CD14-positive monocyte (primary cell): ENCODE results near the gene ABHD3. TPM values are rescaled to one million over a fixed set of nuclear protein-coding genes. Genes with fewer than 3 reads are reported as not detected.

Source experiments
- DNase-seq, 3 donors: peaks; one replicate each; pipeline ENCODE4 v3.0.0-alpha.2; 2011 to 2022
- H2AFZ ChIP-seq: 2 replicates; pipeline ENCODE4 v1.6.0; 2012; ENCODE audit warnings: mild to moderate bottlenecking, low read depth, low read length, inconsistent platforms; ENCODE audit not compliant: insufficient read depth, poor library complexity, severe bottlenecking
- H3K27ac ChIP-seq, 2 donors: 1 replicate in 1 of 2; 2 replicates in 1 of 2; pipeline ENCODE4 v1.5.1; 2012 to 2013; ENCODE audit warnings: low read length in 2 of 2, control low read depth in 1 of 2, inconsistent platforms in 1 of 2, low read depth in 1 of 2, mild to moderate bottlenecking in 1 of 2
- H3K27me3 ChIP-seq, 2 donors: one replicate each; pipeline versions ENCODE4 v1.6.0 to v1.6.1; 2011 to 2013; ENCODE audit warnings: low read length in 2 of 2; ENCODE audit not compliant: control insufficient read depth in 2 of 2, insufficient read depth in 2 of 2
- H3K36me3 ChIP-seq, 2 donors: replicated peaks in 1 of 2; 1 replicate in 1 of 2; 2 replicates in 1 of 2; pipeline versions ENCODE4 v1.5.1 to v1.6.1; 2012 to 2013; ENCODE audit warnings: low read length in 2 of 2, control low read depth in 1 of 2, inconsistent platforms in 1 of 2, mild to moderate bottlenecking in 1 of 2; ENCODE audit not compliant: insufficient read depth in 2 of 2, control insufficient read depth in 1 of 2
- H3K4me1 ChIP-seq, 2 donors: 1 replicate in 1 of 2; 2 replicates in 1 of 2; pipeline versions ENCODE4 v1.5.1 to v1.6.1; 2012 to 2013; ENCODE audit warnings: low read length in 2 of 2, control low read depth in 1 of 2, inconsistent platforms in 1 of 2, mild to moderate bottlenecking in 1 of 2, moderate library complexity in 1 of 2; ENCODE audit not compliant: insufficient read depth in 2 of 2, control insufficient read depth in 1 of 2
- H3K4me2 ChIP-seq: replicated peaks from 2 replicates; pipeline ENCODE3; 2012; ENCODE audit warnings: low read length, moderate library complexity, mild to moderate bottlenecking; ENCODE audit not compliant: poor library complexity, severe bottlenecking; ENCODE audit errors: extremely low read depth
- H3K4me3 ChIP-seq, 3 experiments: fragments of 200-600 bp in 1 of 3; sonication (generic) in 1 of 3; replicated peaks in 1 of 3; 1 replicate in 2 of 3; 2 replicates in 1 of 3; pipeline ENCODE4 v1.5.1; 2011 to 2013; ENCODE audit warnings: low read length in 3 of 3, mild to moderate bottlenecking in 3 of 3, control low read depth in 2 of 3, low read depth in 2 of 3, inconsistent platforms in 1 of 3, moderate library complexity in 1 of 3
- H3K79me2 ChIP-seq: 2 replicates; pipeline ENCODE4 v1.6.0; 2012; ENCODE audit warnings: mild to moderate bottlenecking, control low read depth, inconsistent platforms, low read length, moderate library complexity; ENCODE audit not compliant: insufficient read depth
- H3K9ac ChIP-seq: 2 replicates; pipeline ENCODE4 v1.6.0; 2017; ENCODE audit warnings: low read length, mild to moderate bottlenecking; ENCODE audit not compliant: insufficient read depth, poor library complexity, severe bottlenecking
- H3K9me3 ChIP-seq, 2 donors: replicated peaks in 1 of 2; 1 replicate in 1 of 2; 2 replicates in 1 of 2; pipeline versions ENCODE4 v1.5.1 to v1.6.1; 2012 to 2013; ENCODE audit warnings: low read length in 2 of 2, control low read depth in 1 of 2; ENCODE audit not compliant: control insufficient read depth in 1 of 2, insufficient read depth in 1 of 2
- H4K20me1 ChIP-seq: 2 replicates; pipeline ENCODE4 v1.6.0; 2012; ENCODE audit warnings: mild to moderate bottlenecking, low read length, control low read depth, moderate library complexity; ENCODE audit not compliant: insufficient read depth
- H3K27ac Mint-ChIP-seq, 7 donors: one replicate each; pipeline ENCODE4 v1.8.0; 2020; ENCODE audit warnings: mild to moderate bottlenecking in 7 of 7, mixed read lengths in 7 of 7, moderate library complexity in 6 of 7, inconsistent platforms in 2 of 7
- H3K27me3 Mint-ChIP-seq, 3 donors: one replicate each; pipeline ENCODE4 v1.8.0; 2021 to 2022; ENCODE audit warnings: low read depth in 3 of 3, mild to moderate bottlenecking in 3 of 3, mixed read lengths in 3 of 3, moderate library complexity in 3 of 3, inconsistent platforms in 1 of 3
- H3K36me3 Mint-ChIP-seq, 2 donors: one replicate each; pipeline ENCODE4 v1.8.0; 2020; ENCODE audit warnings: mixed read lengths in 2 of 2, inconsistent platforms in 1 of 2, mild to moderate bottlenecking in 1 of 2
- H3K4me1 Mint-ChIP-seq: one replicate; pipeline ENCODE4 v1.8.0; 2020; ENCODE audit warnings: mild to moderate bottlenecking, mixed read lengths
- H3K4me3 Mint-ChIP-seq, 2 donors: one replicate each; pipeline ENCODE4 v1.8.0; 2020; ENCODE audit warnings: mild to moderate bottlenecking in 2 of 2, mixed read lengths in 2 of 2, moderate library complexity in 1 of 2
- H3K9me3 Mint-ChIP-seq, 7 donors: one replicate each; pipeline ENCODE4 v1.8.0; 2020 to 2022; ENCODE audit warnings: mixed read lengths in 7 of 7, mild to moderate bottlenecking in 6 of 7, moderate library complexity in 6 of 7, inconsistent platforms in 2 of 7
- CTCF ChIP-seq: fragments of 200-600 bp; IDR thresholded peaks from one replicate; pipeline ENCODE4 v1.8.0; 2022; ENCODE audit warnings: antibody characterized with exemption, mild to moderate bottlenecking
- WGBS: methylation state at CpG from one replicate; pipeline ENCODE4 v1.1.5; 2013; ENCODE audit warnings: missing lambda C conversion rate; ENCODE audit not compliant: insufficient coverage; 5-methylcytosine and 5-hydroxymethylcytosine counted together
- intact Hi-C, 2 donors: fragments of 100-400 bp; cut with micrococcal nuclease; formaldehyde crosslinking; loops; one replicate each; pipeline versions ENCODE4 v1.15.0 to v1.15.1; 2023
- polyA plus RNA-seq, 3 donors: library from polyadenylated mRNA; depleted of rRNA in 1 of 3; unstranded in 2 of 3; stranded (reverse) in 1 of 3; fragments of 300-500 nt in 2 of 3; fragments of >200 nt in 1 of 3; fragmentation: Illumina TruSeq in 2 of 3; gene quantifications; 1 replicate in 2 of 3; 2 replicates in 1 of 3; pipeline ENCODE4 v1.2.3, GENCODE V29; 2012 to 2021

Gene ABHD3
- polyA plus RNA-seq, 3 donors: 24.6 to 63.6 (median 42.0) TPM

- Mint-ChIP-seq H3K4me1 (peaks cover 23% of the 10 kb centered on the region), H3K4me3 (no peak overlapping the region), H3K36me3 (peaks cover 21 to 37% of the 10 kb centered on the region in 2 donors), H3K27ac (peak overlapping the region in 3 of 7 donors; percentile 25 to 59 (median 49)), H3K9me3 (peaks cover 0 to 3% (median 2%) of the 10 kb centered on the region in 7 donors), H3K27me3 (no peaks in the 10 kb centered on the region)
- Histone ChIP-seq H3K36me3 (peaks cover 6 to 38% of the 10 kb centered on the region in 2 donors), H3K27ac (peak overlapping the region in 1 of 2 donors; percentile 37), H3K4me2 (no peak overlapping the region), H4K20me1 (peaks cover 15% of the 10 kb centered on the region), H3K9me3 (no peaks in the 10 kb centered on the region), H3K27me3 (no peaks in the 10 kb centered on the region), H3K4me1 (peaks cover 12 to 23% of the 10 kb centered on the region in 2 donors), H3K79me2 (peaks cover 14% of the 10 kb centered on the region), H3K9ac (no peak overlapping the region), H3K4me3 (no peak overlapping the region), H2AFZ (no peak overlapping the region)
- WGBS: no CpG with 5 or more reads among the region's 2 CpGs
- no peak for DNase-seq
- TF ChIP-seq CTCF: no peak
- intact Hi-C loops: no loop called here
Measured at GRCh38 chr18:21684731-21685130, 19.8 kb downstream of the ABHD3 start.

- peaks cover 4% of the 10 kb centered on the region for H4K20me1 ChIP-seq
Measured at GRCh38 chr18:21682371-21683051, 22.1 kb downstream of the ABHD3 start.

More at GRCh38 chr18:21682371-21683051, 22.1 kb downstream of the ABHD3 start:
- Mint-ChIP-seq H3K4me3 (no peak overlapping the region), H3K4me1 (peaks cover 22% of the 10 kb centered on the region), H3K27me3 (no peaks in the 10 kb centered on the region), H3K36me3 (peaks cover 11 to 19% of the 10 kb centered on the region in 2 donors), H3K27ac (peak overlapping the region in 1 of 7 donors; percentile 51), H3K9me3 (no peaks in the 10 kb centered on the region)
- Histone ChIP-seq H3K9ac (peak overlapping the region; percentile 69), H3K4me3 (peak overlapping the region; percentile 37 to 83 (median 75)), H3K4me1 (peaks cover 14 to 23% of the 10 kb centered on the region in 2 donors), H3K27me3 (no peaks in the 10 kb centered on the region), H3K27ac (peak overlapping the region; percentile 73 to 92), H3K36me3 (peaks cover 6 to 29% of the 10 kb centered on the region in 2 donors), H3K9me3 (no peaks in the 10 kb centered on the region), H2AFZ (peak overlapping the region; percentile 74), H3K79me2 (no peaks in the 10 kb centered on the region), H3K4me2 (peak overlapping the region; percentile 82)
- DNase-seq: peak; percentile 37 to 73 (median 55)
- no peak for TF ChIP-seq CTCF
- 5% methylated on average over 4 of the region's 11 CpGs for WGBS
- intact Hi-C loops: no loop called here
